ENCODE measurements around the gene CACNA1I. TPM values are rescaled to one million over a fixed set of nuclear protein-coding genes. Genes with fewer than 3 reads are reported as not detected.

Gene CACNA1I
- total and polyA plus RNA-seq, 2 of the 8 experiments (the other 6 are each of a cell fraction or from before 2014, with no cell fraction given): 0.77 to 1.2 TPM

DNA sequence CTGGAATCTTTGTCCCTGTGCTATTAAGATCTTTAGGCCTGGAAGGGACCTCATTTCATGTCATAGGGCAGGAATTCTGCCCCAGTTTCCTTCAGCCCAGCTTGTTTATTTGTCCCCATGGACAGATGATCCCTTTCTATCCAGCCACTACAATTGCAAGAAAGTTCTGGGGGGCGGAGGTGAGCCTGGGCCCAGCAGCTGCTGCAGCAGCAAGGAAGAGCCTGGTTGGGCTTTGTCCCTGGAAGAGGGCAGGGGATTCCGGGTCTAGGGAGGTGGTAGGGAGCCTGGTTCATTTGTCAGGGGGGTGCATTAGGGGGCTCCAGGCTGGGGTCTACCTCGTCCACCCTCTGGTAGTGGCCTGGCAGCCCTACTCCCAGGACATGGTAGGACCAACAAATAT lies 16.4 kb upstream of the CACNA1I start (continued):
- TF ChIP-seq CHD1 (IDR thresholded peaks at IDR 0.05; ENCODE audit: low read depth, low read length): no peak
- no peak for TF ChIP-seq SAP30 (IDR thresholded peaks at IDR 0.05; ENCODE audit: insufficient read depth, insufficient replicate concordance, low read length)
- TF ChIP-seq SUZ12 (IDR thresholded peaks at IDR 0.05; ENCODE audit: low read length): no peak
- TF ChIP-seq POU5F1 (IDR thresholded peaks at IDR 0.05; ENCODE audit: low read depth, low read length): no peak
- no peak for TF ChIP-seq HDAC2 (IDR thresholded peaks at IDR 0.05; ENCODE audit: borderline replicate concordance in 1 of 2, low read depth in 2 of 2, low read length in 2 of 2)
- no peak for TF ChIP-seq BACH1 (IDR thresholded peaks at IDR 0.05; ENCODE audit: low read length)
